ENCODE data around the gene MADCAM1.
"Not testable (repeated sequence)": the region's sequence is repeated elsewhere in the genome, so short reads cannot be mapped to it uniquely, and the experiment has no call there.

MADCAM1 gene

GRCh38 chr19:465056-465816 is 31.1 kb upstream of the MADCAM1 start:
- DNase-seq, result no peak

GRCh38 chr19:467554-467953 is 28.7 kb upstream of the MADCAM1 start:
- DNase-seq, result no peak

- DNase-seq, result no peak
These were observed 27.6 kb upstream of the MADCAM1 start for GRCh38 chr19:468587-469256.

GRCh38 chr19:469833-470232 is 26.5 kb upstream of the MADCAM1 start:
- no peak for DNase-seq

GRCh38 chr19:470701-471100 is 25.6 kb upstream of the MADCAM1 start:
- no peak for DNase-seq

- no peak for DNase-seq
These were observed 24.1 kb upstream of the MADCAM1 start for GRCh38 chr19:472005-472858.

GRCh38 chr19:474126-475078 is 21.9 kb upstream of the MADCAM1 start:
- no peak for DNase-seq

GRCh38 chr19:475360-475759 is 20.9 kb upstream of the MADCAM1 start:
- no peak for DNase-seq

GRCh38 chr19:478236-478903 is 17.9 kb upstream of the MADCAM1 start:
- DNase-seq, result no peak

- DNase-seq, result no peak
These were observed 17.3 kb upstream of the MADCAM1 start for GRCh38 chr19:478976-479375.

GRCh38 chr19:480016-480855 is 16.1 kb upstream of the MADCAM1 start:
- DNase-seq, result no peak

- not testable (repeated sequence) for DNase-seq
These were observed 15.2 kb upstream of the MADCAM1 start for GRCh38 chr19:481100-481499.

GRCh38 chr19:482186-483041 is 13.9 kb upstream of the MADCAM1 start:
- no peak for DNase-seq

- DNase-seq, result no peak
These were observed 12.8 kb upstream of the MADCAM1 start for GRCh38 chr19:483332-484072.

GRCh38 chr19:484494-484893 is 11.8 kb upstream of the MADCAM1 start:
- DNase-seq, result no peak

- no peak for DNase-seq
These were observed 11.2 kb upstream of the MADCAM1 start for GRCh38 chr19:485077-485476.

GRCh38 chr19:485583-486236 is 10.6 kb upstream of the MADCAM1 start:
- DNase-seq, result no peak

Data from GOT3 (cell line).